OCI-LY1 (cell line): ENCODE results near the gene RPL7A.

Source experiments
- H2AFZ ChIP-seq: fragments of 200-600 bp; sonication (generic), shearing (Covaris generic); 2 replicates; pipeline ENCODE4 v1.6.0; 2014; ENCODE audit warnings: antibody characterized with exemption, mild to moderate bottlenecking, low read length
- H3F3A ChIP-seq: fragments of 200-600 bp; sonication (generic), shearing (Covaris generic); 2 replicates; pipeline ENCODE4 v1.6.0; 2014; ENCODE audit warnings: mild to moderate bottlenecking, antibody characterized with exemption, low read length, moderate library complexity; ENCODE audit not compliant: insufficient read depth
- H3K27ac ChIP-seq: fragments of 200-600 bp; sonication (generic); 2 replicates; pipeline ENCODE4 v1.5.1; 2014; ENCODE audit warnings: low read length, mixed run types, mild to moderate bottlenecking, low read depth; ENCODE audit not compliant: poor library complexity, severe bottlenecking
- H3K27me3 ChIP-seq: fragments of 200-600 bp; sonication (generic); 2 replicates; pipeline ENCODE4 v1.6.0; 2014; ENCODE audit warnings: antibody characterized with exemption, mild to moderate bottlenecking, low read length, moderate library complexity; ENCODE audit not compliant: insufficient read depth
- H3K36me3 ChIP-seq: fragments of 200-600 bp; sonication (generic); 2 replicates; pipeline ENCODE4 v1.6.1; 2014; ENCODE audit warnings: mild to moderate bottlenecking, antibody characterized with exemption, low read length, moderate library complexity, mixed read lengths; ENCODE audit not compliant: insufficient read depth
- H3K4me1 ChIP-seq: fragments of 200-600 bp; sonication (generic); 2 replicates; pipeline ENCODE4 v1.5.1; 2014; ENCODE audit warnings: mild to moderate bottlenecking, low read length, moderate library complexity; ENCODE audit not compliant: insufficient read depth, severe bottlenecking
- H3K4me2 ChIP-seq: fragments of 200-600 bp; sonication (generic), shearing (Covaris generic); 2 replicates; pipeline ENCODE4 v1.6.1; 2014; ENCODE audit warnings: low read length
- H3K4me3 ChIP-seq: fragments of 200-600 bp; sonication (generic); 2 replicates; pipeline ENCODE4 v1.5.1; 2014; ENCODE audit warnings: low read length, low read depth, mild to moderate bottlenecking, mixed read lengths; ENCODE audit not compliant: poor library complexity, severe bottlenecking
- H3K79me2 ChIP-seq: fragments of 200-600 bp; shearing (Covaris generic); 2 replicates; pipeline ENCODE4 v1.6.1; 2016; ENCODE audit warnings: mixed run types, low read length, mixed read lengths; ENCODE audit not compliant: insufficient read depth
- H3K9ac ChIP-seq: fragments of 200-600 bp; sonication (generic), shearing (Covaris generic); 2 replicates; pipeline ENCODE4 v1.6.1; 2014; ENCODE audit warnings: mild to moderate bottlenecking, low read length, mixed read lengths
- H3K9me2 ChIP-seq: fragments of 200-600 bp; sonication (generic), shearing (Covaris generic); 2 replicates; pipeline ENCODE4 v1.6.1; 2014; ENCODE audit warnings: low read depth, mild to moderate bottlenecking, low read length, mixed read lengths
- H3K9me3 ChIP-seq: fragments of 200-600 bp; shearing (Covaris generic); 2 replicates; pipeline ENCODE4 v1.6.1; 2014; ENCODE audit warnings: low read length, mixed read lengths
- H4K20me1 ChIP-seq: fragments of 200-600 bp; sonication (generic), shearing (Covaris generic); 2 replicates; pipeline ENCODE4 v1.6.0; 2016; ENCODE audit warnings: mild to moderate bottlenecking, low read length; ENCODE audit not compliant: insufficient read depth
- CTCF ChIP-seq: fragments of 200-600 bp; sonication (generic), shearing (Covaris generic); IDR thresholded peaks from 2 replicates; pipeline ENCODE4 v1.5.1; 2017; ENCODE audit warnings: mild to moderate bottlenecking, antibody characterized with exemption, low read length, moderate library complexity, mixed read lengths
- EZH2 ChIP-seq: fragments of 200-600 bp; sonication (generic), shearing (Covaris generic); IDR thresholded peaks from 2 replicates; pipeline ENCODE4 v1.8.0; 2017; ENCODE audit warnings: borderline replicate concordance, mixed run types, mild to moderate bottlenecking, antibody characterized with exemption, low read length, moderate library complexity, mixed read lengths

Gene RPL7A

DNA sequence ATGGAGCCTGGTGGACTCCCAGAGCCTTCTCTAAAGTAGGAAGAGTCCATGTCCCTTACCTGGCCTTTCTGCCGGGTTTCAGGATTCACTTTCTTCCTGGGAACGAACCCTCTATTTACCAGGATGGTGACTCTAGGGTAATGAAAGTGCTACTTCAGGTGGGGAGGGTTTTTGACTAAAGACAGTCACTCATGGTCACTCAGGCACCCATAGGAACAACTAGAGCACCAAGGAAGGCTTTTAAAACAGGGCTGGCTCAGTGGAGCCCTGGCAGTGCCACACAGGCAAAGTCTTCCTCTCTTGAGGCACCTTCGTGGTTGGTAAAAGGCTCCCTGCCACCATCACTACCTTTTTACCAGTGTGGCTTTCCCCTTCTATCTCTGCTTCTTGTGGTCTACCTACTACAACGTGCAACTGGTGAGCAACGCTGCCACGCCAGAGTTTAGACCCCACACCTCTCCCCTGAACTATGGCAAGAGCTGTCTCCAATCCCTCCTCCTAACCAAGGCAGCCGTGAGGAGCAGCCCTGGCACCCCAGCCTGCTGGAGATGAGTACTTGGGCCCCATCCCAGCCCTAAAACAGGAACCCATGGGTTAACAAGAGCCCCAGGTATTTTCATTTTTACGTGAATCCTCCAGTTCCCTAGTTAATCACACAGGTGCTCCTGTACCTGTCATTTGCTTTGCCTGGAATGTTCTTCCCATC is 4.8 kb downstream of the RPL7A start:
- Histone ChIP-seq H3K4me2 (no peak overlapping the region), H3K27ac (peak overlapping the region; percentile 18), H3F3A (peaks cover 26% of the 10 kb centered on the region), H2AFZ (no peak overlapping the region), H4K20me1 (no peaks in the 10 kb centered on the region), H3K9me3 (no peaks in the 10 kb centered on the region), H3K4me1 (peaks cover 42% of the 10 kb centered on the region), H3K4me3 (no peak overlapping the region), H3K27me3 (no peaks in the 10 kb centered on the region), H3K36me3 (peaks cover 56% of the 10 kb centered on the region), H3K79me2 (peaks cover 13% of the 10 kb centered on the region), H3K9ac (no peak overlapping the region), H3K9me2 (no peaks in the 10 kb centered on the region)
- no peak for TF ChIP-seq CTCF
- TF ChIP-seq EZH2 = no peak

GRCh38 chr9:133353548-133353947 is 5.5 kb downstream of the RPL7A start:
- no peak overlapping the region for H3K27ac ChIP-seq
- peaks cover 47% of the 10 kb centered on the region for H3K4me1 ChIP-seq
- no peaks in the 10 kb centered on the region for H4K20me1 ChIP-seq
- no peaks in the 10 kb centered on the region for H3K9me2 ChIP-seq
- H3K9me3 ChIP-seq = no peaks in the 10 kb centered on the region
- peaks cover 61% of the 10 kb centered on the region for H3K36me3 ChIP-seq
- TF ChIP-seq EZH2 = no peak
- no peak for TF ChIP-seq CTCF
- H3K9ac ChIP-seq = no peak overlapping the region
- H3F3A ChIP-seq = peaks cover 26% of the 10 kb centered on the region
- no peak overlapping the region for H2AFZ ChIP-seq
- H3K4me3 ChIP-seq = no peak overlapping the region
- H3K4me2 ChIP-seq = no peak overlapping the region
- no peaks in the 10 kb centered on the region for H3K27me3 ChIP-seq
- H3K79me2 ChIP-seq = peaks cover 8% of the 10 kb centered on the region

GRCh38 chr9:133354766-133355165 is 6.7 kb downstream of the RPL7A start:
- TF ChIP-seq EZH2 (no peak), CTCF (no peak)
- H3K79me2 ChIP-seq = no peaks in the 10 kb centered on the region; the same call in 1 of the 2 replicates
- H3K4me3 ChIP-seq = peak overlapping the region; percentile 90
- peak overlapping the region; percentile 91 for H3K4me2 ChIP-seq
- H3K36me3 ChIP-seq = peaks cover 61% of the 10 kb centered on the region
- no peak overlapping the region for H2AFZ ChIP-seq
- no peaks in the 10 kb centered on the region for H3K27me3 ChIP-seq
- H3F3A ChIP-seq = peaks cover 26% of the 10 kb centered on the region
- no peaks in the 10 kb centered on the region for H3K9me2 ChIP-seq
- peaks cover 38% of the 10 kb centered on the region for H3K4me1 ChIP-seq
- H4K20me1 ChIP-seq = no peaks in the 10 kb centered on the region
- H3K9ac ChIP-seq = no peak overlapping the region; the same call in 1 of the 2 replicates
- H3K9me3 ChIP-seq = no peaks in the 10 kb centered on the region
- H3K27ac ChIP-seq = peak overlapping the region; percentile 13
